ENCODE data around the gene KIF26A.
"Not testable (repeated sequence)": the region's sequence is repeated elsewhere in the genome, so short reads cannot be mapped to it uniquely, and the experiment has no call there.

DNA sequence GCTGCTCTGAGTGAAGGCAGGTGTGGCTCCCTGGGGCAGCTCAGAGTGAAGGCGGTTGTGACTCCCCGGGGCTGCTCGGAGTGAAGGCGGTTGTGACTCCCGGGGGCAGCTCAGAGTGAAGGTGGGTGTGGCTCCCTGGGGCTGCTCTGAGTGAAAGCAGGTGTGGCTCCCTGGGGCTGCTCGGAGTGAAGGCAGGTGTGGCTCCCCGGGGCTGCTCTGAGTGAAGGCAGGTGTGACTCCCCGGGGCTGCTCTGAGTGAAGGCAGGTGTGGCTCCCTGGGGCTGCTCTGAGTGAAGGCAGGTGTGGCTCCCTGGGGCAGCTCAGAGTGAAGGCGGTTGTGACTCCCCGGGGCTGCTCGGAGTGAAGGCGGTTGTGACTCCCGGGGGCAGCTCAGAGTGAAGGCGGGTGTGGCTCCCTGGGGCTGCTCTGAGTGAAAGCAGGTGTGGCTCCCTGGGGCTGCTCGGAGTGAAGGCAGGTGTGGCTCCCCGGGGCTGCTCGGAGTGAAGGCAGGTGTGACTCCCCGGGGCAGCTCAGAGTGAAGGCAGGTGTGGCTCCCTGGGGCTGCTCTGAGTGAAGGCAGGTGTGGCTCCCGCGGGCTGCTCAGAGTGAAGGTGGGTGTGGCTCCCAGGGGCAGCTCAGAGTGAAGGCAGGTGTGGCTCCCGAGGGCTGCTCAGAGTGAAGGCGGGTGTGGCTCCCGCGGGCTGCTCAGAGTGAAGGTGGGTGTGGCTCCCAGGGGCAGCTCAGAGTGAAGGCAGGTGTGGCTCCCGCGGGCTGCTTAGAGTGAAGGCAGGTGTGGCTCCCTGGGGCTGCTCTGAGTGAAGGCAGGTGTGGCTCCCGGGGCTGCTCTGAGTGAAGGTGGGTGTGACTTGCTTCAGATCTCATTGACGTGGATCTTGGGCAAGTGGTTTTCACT lies 87.1 kb downstream of the KIF26A start:
- not testable (repeated sequence) for TF ChIP-seq EZH2 (IDR thresholded peaks at IDR 0.05; ENCODE audit: borderline replicate concordance, low read length)
- TF ChIP-seq, protein P1, sequence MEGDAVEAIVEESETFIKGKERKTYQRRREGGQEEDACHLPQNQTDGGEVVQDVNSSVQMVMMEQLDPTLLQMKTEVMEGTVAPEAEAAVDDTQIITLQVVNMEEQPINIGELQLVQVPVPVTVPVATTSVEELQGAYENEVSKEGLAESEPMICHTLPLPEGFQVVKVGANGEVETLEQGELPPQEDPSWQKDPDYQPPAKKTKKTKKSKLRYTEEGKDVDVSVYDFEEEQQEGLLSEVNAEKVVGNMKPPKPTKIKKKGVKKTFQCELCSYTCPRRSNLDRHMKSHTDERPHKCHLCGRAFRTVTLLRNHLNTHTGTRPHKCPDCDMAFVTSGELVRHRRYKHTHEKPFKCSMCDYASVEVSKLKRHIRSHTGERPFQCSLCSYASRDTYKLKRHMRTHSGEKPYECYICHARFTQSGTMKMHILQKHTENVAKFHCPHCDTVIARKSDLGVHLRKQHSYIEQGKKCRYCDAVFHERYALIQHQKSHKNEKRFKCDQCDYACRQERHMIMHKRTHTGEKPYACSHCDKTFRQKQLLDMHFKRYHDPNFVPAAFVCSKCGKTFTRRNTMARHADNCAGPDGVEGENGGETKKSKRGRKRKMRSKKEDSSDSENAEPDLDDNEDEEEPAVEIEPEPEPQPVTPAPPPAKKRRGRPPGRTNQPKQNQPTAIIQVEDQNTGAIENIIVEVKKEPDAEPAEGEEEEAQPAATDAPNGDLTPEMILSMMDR (IDR thresholded peaks at IDR 0.05; ENCODE audit: low read length): not testable (repeated sequence)

Measured in OCI-LY1 (cell line).